IMR-90 (cell line): Measurements from ENCODE around the gene PCP4. TPM values are rescaled to one million over a fixed set of nuclear protein-coding genes. Genes with fewer than 3 reads are reported as not detected.

Experiments used
- polyA plus RNA-seq, 3 experiments: library from polyadenylated mRNA; depleted of rRNA; stranded (reverse); fragments of >200 nt; gene quantifications; 2 replicates each; pipeline ENCODE4 v1.2.3, GENCODE V29; 2012; ENCODE audit warnings: low replicate concordance in 1 of 3
- total RNA-seq: library from RNA; depleted of rRNA; stranded (reverse); fragments of >200 nt; gene quantifications from 2 replicates; pipeline ENCODE4 v1.2.3, GENCODE V29; 2012; rRNA removed

The PCP4 gene
- total and polyA plus RNA-seq, 2 of the 4 experiments (the other 2 are of a cell fraction), result not detected

Other genes starting within 250 kb of the PCP4 start
- gene IGSF5, start 122.3 kb upstream of the PCP4 start, total RNA-seq, result not detected in 2 replicates
- not detected in 2 replicates for gene IGSF5, start 122.3 kb upstream of the PCP4 start, polyA plus RNA-seq (2012; rRNA removed)